ENCODE data around the gene NSRP1.
A peak's percentile ranks its signal among the peaks of the same experiment; 100 is the strongest.

Gene NSRP1

DNA sequence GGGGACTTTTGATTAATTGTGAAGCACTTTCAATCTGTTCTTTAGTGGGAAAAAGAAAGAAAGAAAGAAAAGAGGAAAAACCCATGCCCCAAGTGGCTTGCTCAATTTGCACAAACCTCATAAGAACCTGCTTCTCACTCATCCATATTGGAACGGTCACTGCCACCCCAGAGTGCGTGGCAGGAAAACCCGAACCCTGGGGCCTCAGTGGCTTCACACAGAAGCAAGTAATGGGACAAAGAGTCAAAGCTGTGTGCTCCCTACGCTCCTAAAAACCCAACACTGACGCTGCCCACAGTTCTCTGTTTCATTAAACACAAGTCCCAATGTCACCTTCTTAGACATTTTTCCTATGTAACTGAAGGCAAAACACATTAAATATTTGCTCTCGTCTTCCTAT, 117.7 kb downstream of the NSRP1 start:
- no peak overlapping the region for H3K4me3 ChIP-seq (ENCODE audit: low read depth, low read length)
- TF ChIP-seq, protein P1, sequence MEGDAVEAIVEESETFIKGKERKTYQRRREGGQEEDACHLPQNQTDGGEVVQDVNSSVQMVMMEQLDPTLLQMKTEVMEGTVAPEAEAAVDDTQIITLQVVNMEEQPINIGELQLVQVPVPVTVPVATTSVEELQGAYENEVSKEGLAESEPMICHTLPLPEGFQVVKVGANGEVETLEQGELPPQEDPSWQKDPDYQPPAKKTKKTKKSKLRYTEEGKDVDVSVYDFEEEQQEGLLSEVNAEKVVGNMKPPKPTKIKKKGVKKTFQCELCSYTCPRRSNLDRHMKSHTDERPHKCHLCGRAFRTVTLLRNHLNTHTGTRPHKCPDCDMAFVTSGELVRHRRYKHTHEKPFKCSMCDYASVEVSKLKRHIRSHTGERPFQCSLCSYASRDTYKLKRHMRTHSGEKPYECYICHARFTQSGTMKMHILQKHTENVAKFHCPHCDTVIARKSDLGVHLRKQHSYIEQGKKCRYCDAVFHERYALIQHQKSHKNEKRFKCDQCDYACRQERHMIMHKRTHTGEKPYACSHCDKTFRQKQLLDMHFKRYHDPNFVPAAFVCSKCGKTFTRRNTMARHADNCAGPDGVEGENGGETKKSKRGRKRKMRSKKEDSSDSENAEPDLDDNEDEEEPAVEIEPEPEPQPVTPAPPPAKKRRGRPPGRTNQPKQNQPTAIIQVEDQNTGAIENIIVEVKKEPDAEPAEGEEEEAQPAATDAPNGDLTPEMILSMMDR (IDR thresholded peaks at IDR 0.05; ENCODE audit: low read depth, low read length): no peak

DNA sequence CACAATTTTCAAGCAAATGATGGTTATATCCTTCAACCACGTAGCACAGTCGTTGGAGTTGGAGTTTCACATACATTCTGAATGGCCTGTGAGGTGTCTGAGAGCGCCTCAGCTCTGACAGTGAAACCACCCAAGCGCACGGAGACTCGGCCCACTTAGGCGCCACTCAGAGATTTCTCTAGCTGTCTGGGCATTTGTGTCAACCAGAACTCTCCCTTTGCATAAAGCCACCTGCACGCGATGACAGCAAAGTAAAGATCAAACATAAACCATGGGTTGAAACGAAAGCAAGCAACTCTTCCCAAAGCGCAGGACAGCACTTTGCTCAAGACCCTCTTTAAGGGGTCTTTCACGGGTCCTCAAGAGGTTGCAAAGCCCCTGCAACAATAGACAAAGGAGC, 118.3 kb downstream of the NSRP1 start:
- TF ChIP-seq, protein P1 (IDR thresholded peaks at IDR 0.05; ENCODE audit: low read depth, low read length): no peak
- H3K4me3 ChIP-seq (ENCODE audit: low read depth, low read length): peak overlapping the region; percentile 50

DNA sequence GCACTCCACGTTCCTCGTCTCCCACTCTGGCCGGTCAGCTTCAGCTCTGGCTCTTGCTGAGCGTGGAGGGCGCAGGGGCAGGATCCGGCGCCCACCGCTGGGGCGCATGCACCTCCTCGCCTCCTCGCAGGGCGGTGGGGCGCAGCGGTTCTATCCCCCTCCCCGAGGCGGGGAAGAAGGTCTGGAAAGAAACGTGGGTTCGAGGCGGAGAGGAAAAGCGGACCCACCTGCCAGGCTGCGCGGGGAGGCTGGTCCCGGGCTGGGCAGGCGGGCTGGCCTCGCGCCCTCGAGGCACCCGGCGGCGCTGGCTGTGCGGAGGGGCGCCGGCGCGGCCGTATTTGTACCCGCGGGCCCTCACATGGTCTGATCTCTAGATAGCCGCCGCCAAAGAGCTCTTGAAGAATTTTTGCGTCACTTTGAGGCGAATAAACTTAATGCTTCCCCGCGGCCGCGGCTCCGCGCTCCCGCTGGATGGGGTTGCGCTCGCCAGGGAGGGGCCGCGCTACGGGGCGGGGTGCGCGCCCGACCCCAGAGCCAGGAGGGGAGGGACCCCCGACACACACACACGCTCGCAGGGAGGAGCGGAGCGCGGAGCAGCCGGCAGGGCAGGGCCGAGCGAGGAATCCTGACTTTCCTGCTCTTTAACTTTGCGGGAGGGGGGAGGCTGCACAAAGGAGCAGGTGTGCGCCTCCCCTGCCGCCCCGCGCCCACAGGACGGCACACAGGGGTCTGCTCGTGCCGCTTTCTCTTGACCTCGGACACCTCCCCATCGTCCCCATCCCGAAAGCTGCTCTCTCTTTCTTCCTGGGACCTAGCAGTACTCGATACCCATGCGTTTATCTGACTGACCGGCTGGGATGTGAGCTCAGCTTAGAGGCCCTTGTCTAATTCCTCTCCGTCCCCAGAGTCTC, 119.0 kb downstream of the NSRP1 start, which contains the start of gene SLC6A4:
SLC6A4 (minus strand) TSS at position 312 of the 911 bp plus-strand sequence. CDS start 13,739 bp downstream, outside the sequence.
- TF ChIP-seq, protein P1 (IDR thresholded peaks at IDR 0.05; ENCODE audit: low read depth, low read length): no peak
- peak within 1 kb of the TSS; percentile 50 for H3K4me3 ChIP-seq (ENCODE audit: low read depth, low read length)
